Fibroblast of peridontal ligament (primary cell): ENCODE measurements around the gene CIRBP.
"Not testable (repeated sequence)": the region's sequence is repeated elsewhere in the genome, so short reads cannot be mapped to it uniquely, and the experiment has no call there.

Experiments
- DNase-seq: peaks from one replicate; pipeline ENCODE4 v3.0.0-alpha.2; 2010; ENCODE audit errors: extremely low read depth

The CIRBP gene

DNA sequence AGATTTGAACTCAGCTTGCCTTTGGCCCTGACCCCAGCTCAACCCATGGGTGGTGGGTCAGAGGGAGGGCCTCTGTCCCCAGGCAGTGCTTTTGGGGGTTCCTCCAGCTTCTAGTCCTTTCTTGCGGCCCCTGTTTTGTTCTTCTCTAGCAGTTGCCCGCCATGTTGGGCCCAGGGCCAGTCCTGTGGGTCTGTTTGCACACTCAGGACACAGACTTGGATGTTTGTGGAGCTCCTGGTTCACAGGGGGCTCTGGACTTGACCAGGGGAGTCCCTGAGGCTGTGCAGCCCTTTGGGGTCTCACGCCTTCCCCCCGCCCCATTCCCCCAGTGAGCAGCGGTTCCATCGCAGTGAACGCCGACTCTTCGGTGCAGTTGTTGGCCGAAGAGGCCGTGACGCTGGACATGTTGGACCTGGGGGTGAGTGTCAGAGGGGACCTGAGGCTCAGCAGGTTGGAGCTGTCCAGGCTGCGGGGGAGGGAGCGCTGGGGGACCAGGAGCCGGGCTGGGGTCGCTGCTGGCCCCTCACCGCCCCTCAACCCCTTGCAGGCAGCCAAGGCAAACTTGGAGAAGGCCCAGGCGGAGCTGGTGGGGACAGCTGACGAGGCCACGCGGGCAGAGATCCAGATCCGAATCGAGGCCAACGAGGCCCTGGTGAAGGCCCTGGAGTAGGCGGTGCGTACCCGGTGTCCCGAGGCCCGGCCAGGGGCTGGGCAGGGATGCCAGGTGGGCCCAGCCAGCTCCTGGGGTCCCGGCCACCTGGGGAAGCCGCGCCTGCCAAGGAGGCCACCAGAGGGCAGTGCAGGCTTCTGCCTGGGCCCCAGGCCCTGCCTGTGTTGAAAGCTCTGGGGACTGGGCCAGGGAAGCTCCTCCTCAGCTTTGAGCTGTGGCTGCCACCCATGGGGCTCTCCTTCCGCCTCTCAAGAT lies 25.1 kb upstream of the CIRBP start:
- DNase-seq, result peak; percentile 79

DNA sequence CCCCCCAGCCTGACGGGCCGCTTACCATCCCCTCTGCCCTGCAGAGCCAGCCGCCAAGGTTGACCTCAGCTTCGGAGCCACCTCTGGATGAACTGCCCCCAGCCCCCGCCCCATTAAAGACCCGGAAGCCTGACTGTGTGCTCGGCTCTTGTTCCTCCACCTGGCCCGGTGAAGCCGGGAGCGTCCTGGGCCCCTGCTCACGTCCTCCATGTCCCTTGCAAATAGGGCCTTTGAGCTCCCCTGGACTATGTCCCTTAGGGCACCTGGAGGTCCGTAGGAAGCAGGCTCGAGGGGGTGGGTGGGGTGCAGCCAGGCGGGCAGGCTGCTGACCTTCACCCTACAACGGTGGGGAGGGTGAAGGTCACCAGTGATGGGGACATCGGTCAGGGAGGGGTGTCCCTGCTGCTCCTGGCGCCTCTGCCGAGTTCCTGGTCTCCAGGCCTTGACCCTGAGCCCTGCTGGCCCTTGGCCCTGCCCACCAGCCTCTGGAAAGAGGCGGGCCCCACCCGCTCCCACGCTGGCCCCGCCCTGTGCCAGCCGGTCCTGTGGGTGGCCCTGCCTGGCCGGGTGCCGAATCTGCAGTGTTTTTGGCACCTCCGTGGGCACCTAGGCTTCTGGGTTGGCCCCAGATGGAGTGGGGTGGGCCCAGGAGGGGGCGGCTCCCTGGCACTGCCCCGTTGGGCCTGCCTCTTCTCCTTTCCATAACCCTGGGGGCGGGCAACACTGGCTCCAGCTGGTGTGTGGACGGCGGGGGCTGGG lies 24.3 kb upstream of the CIRBP start:
- DNase-seq, result no peak

DNA sequence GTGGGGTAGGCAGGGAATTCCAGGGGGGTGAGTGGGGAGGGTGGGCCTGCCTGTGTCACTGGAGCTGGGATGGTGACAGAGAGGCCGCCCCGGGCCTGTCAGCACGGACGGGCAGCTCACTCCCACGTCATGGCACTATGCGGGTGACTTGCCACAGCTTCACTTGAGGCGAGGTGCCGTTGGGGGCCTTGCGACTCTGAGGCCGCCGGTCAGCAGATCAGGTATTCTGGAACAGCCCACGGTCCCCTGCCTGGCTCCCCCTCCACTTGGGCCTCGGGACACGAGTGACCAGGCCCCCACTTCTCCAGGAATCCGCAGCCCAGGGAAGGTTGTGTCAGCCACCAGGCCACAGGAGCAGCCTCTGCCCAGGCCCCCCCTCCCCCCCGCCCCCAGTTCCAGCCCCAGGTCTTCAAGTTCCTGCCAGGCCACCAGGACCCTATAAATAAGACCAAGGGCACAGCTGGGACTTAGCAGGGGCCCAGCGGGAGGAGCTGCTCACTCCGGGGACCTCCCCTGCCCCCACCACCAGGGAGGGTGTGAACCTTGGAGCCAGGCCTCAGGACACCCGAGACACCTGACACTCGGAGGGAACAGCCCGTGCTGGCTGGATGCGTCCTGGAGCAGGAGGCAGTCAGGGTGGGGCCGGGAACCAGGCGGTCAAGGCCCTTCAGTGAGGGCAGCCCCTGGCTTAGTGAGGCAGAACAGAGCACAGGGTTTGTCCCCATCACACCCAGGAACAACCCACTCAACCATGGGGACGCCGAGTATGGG lies 23.5 kb upstream of the CIRBP start:
- DNase-seq, result no peak

DNA sequence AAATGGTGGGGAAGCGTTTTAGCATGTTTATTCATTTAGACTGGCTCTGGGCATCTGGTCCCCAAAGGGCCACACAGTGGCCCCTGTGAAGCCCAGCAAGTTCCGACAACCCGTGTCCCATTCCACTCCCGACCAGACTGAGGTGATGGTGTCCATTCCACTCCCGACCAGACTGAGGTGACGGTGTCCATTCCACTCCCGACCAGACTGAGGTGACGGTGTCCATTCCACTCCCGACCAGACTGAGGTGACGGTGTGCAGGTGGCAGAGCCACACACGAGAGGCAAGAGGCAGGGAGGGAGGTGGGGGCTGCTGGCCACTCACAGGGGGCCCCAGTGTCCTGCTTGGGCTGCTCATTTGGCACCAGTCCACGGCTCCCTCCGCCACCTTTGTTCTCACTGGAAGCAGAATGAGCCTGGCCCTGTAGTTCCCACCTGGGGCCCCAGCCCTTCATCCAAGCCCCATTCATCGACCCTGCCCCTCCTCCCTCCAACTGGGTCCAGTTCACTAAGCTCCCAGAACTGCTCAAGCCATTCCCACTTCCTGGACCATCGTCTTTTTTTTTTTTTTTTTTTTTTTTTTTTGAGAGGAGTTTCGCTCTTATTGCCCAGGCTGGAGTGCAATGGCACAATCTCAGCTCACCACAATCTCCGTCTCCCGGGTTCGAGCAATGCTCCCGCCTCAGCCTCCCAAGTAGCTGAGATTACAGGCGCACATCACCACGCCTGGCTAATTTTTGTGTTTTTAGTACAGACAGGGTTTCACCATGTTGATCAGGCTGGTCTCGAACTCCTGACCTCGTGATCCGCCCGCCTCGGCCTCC lies 22.7 kb upstream of the CIRBP start:
- DNase-seq, result not testable (repeated sequence)

DNA sequence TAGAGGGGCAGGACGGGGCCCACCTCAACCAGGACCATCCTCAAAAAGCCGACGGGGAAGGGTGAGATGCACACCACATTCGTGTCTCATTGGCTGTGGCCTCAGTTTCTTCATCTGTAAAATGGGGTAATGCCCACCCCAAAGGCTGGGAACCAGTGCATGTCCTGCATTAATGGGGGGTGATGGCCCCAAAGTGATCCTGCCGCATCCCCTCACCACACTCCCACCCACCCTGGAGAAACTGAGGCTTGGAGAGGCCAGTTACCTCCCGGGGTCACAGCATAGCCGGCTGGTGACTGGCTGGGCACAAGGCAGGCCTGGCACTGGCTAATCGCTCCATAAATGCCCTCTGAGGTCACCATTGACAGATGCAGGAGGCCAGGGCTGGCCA lies 21.4 kb upstream of the CIRBP start:
- no peak for DNase-seq

DNA sequence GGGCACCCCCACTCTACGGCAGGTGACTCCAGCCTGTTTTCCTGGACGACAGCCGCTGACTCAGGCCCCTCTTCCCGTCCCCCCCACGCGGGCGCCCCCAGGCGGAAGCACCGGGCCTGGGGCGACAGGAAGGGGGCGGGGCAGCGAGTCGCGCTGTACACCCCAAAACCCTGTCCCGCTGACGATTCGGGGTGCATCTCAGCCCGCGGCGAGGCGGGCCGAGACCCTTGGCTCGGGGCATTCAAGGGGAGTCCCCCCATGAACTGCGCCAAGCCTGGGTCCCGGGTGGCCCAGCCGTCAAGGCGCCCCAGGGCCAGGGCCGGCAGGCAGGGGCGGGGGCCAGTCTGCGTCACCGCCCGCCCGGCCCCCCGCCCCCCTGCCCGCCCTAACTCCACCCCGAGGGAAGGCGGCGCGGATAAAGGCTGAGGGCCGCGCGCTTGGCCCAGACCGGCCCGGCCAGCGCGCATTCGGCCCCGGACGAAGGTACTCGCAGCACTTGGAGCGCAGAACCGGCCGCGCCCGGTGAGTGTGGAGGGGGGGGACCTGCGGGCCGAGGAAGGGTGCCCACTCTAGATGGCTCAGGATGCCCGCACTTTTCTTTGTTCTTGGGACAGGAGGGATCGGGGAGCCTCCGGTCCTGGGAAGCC lies 20.9 kb upstream of the CIRBP start, which contains the start of gene MIDN:
Gene MIDN (plus strand): TSS at position 445 of the 647 bp plus-strand sequence. CDS start 1,714 bp downstream, outside the sequence.
- DNase-seq, result peak; percentile 86

DNA sequence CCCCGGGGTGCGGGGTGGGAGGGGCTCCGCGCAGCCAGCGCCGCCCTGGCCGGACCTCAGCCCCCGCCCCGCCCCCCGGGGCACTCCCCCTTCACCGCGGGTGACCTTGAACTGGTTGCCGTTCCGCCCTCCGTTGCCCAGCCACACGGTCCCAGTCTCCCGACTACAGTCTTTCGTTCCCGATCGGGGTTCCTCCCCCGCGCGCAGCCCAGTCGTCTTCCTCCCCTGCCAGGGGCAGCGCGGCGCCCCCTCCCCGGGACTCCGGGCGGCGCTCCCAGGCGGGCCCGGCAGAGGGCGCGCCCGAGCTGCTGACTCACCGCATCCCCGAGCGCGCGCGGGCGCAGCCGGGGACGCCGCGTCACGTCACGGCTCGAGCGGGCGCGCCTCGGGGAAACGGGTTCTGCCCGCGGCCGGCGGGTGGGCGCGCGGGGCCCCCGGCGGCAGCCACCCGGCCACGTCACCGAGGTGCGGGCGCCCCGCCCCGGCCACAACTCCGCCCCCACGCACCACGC lies 20.3 kb upstream of the CIRBP start:
- DNase-seq, result peak; percentile 67

DNA sequence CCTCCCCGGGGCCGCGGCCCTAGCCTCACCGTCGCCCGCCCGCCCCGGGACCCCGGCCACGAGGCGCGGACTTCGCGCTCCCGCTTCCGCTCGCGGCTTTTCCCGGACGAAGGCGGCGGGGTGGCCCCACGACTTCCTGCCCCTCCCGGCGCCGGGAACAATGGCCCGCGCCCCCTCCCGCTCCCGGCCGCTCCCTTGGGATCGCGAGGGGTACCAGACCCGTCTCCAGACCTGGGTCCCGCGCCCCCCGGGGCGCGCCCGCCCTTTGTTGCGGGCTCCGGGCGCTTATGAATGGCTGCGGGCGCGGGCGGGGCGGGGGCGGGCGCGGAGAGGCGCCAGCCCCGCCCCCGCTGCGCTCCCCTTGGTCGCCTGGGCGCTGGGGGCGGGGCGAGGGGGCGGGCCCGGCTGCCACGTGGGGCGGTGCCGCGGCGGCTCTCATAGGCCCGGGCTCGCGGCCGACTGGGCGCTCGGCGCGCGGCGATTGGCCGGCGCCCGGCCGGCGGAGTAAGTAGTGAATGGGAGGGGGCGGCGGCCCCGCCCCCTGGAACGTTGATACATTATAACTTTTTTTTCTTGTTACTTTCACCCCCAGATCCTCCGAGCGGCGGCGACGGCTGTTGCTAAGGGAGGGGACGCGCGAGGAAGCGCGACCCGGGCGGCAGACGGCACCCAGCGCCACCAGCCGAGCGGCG lies 19.7 kb upstream of the CIRBP start:
- peak; percentile 95 for DNase-seq

DNA sequence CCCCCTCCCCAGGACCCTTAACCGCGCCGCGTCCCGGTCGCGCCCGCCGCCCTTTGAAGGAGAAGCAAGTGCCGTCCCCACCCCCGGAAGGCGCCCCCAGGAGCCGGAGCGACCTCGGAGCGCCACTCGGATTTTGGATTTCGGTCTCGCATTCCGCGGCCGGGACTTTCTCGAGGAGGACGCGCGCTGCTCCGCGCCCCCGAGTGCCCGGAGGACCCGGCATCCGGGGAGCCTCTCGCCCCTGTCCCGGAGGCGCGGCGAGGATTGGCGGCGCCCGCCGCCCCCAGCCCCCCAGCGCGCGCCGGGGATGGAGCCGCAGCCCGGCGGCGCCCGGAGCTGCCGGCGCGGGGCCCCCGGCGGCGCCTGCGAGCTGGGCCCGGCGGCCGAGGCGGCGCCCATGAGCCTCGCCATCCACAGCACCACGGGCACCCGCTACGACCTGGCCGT lies 19.1 kb upstream of the CIRBP start:
- no peak for DNase-seq

DNA sequence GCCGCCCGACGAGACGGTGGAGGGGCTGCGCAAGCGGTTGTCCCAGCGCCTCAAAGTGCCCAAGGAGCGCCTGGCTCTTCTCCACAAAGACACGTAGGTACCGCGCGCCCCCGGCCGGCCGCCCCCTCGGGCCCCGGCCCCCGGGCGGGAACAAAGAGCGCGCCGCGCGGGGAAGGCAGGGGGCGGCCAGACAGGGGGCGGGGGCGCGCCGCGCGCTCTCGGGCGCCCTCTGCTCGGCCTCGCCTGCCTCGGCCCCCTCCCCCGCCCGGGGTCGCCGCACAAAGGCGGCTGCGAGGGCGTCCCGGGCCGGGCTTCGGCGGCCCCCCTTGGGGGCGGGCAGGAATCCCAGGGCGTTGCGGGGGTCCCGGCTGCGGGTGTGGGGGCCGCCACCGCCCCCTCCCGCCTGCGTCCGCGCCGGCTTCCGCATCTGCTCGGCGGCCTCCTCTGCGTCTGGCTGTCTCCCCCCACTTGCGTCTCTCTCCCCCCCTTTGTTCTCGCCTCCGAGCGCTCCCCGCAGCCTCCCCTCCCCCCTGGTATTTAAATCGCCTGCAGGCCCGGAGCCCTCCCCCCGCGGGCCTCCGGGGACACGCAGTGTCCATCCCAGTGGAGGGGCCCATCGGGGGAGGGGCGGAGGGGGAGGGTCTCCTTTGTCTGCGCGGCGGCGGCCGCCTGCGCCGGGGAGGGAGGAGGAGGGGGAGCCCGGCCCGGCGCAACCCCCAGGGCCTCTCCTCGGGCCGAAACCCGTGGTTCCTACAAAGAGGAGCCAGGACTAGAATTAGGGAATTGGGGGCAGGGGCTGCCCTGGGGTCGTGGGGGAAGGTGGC lies 18.5 kb upstream of the CIRBP start:
- DNase-seq, result peak; percentile 50

DNA sequence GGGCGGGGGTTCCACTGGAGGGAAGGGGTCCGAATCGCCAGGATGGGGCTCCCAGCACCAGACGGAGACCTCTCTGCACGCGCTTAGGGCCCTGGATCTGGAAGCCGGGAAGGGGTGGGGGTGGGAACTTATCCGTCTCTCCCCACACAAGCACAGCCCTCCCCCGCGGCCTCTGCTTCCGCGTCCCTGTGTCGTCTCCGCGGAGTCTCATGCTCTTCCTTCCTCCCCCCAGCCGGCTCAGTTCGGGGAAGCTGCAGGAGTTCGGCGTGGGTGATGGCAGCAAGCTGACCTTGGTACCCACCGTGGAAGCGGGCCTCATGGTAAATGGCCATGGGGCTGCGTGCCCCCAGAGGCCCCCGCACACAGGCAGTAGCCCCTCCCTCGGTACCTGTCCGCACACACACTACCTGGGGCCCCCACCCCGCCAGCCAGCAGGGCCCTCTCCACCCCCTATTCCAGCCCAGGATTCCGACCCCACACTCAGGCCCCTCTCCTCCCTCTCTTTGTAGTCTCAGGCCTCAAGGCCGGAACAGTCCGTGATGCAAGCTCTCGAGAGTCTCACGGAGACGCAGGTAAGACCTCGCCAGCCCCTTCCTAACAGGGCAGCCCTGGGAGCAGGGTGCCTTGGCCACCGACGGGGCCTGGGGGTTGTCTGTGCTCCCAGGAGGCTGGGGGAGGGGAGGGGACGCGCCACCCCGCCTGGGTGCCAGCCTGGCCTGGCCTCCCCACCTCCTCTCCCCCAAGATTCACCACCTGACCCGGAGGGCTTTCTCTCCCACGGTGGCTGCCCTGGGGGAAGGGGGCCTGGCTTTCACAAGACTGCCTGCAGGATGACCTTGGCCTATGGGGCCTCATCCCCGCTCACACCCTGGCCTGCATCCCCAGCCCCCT lies 17.6 kb upstream of the CIRBP start:
- peak; percentile 50 for DNase-seq

DNA sequence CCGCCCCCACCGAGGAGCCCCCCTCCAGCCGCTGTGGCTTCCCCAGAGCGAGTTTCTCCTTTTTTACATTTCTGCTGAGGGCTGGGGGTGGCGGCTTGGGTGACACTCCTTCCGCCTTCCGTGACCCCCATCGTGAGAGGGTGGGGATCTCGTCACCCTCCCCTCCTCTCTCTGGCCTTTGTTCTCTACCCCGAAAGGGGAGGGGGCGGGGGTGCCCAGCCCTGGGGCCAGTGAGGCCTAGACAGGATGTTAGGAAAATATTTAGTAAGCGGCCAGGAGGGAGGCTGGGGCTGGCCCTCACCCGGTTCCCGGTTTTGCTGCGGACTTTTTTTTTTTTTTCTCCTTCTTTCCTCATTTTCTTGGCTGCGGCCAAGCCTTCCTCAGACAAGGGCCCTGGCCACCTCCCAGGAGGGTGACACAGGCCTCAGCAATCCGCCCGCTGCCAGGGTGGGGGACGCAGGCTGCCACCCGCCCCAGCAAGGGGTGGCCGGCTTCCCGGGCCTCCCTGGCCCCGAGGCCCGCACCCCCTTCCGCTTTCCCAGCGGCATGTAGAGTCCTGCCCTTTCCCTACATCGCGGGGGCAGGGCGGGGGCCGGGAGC lies 16.8 kb upstream of the CIRBP start:
- peak; percentile 95 for DNase-seq

DNA sequence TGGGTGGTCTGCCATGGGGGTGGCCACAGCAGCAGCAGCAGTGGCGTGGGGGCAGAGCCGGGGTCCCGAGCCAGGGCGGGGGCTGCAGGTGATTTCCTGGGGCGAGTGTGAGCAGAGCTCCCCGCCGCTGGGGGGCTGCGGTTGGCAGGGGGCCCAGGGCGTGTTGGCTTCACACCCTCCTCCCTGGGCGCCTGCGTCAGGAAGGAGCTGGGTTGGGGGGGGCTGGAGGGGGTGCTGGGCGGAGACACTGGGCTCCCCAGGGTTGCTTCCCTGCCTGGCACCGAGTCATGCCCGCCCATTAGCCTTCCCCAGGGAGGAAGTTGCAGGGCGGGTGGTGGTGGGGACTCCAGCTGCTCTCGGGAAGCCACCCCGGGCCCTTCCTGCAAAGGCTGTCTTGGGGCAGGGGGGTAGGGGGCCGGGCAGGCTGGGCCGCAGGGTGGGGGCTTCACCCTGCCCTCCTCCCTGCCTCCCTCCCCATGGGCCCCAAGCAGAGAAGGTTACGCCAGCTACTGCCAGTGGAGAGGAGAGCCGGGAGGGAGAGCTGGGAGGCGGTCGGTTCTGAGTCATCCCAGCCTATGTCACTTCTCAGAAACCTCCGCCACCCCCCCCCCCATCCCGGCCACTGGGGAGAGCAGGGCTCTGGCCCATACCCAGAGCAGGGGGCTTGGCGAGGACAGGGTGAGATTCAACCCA lies 16.2 kb upstream of the CIRBP start:
- DNase-seq, result peak; percentile 95

DNA sequence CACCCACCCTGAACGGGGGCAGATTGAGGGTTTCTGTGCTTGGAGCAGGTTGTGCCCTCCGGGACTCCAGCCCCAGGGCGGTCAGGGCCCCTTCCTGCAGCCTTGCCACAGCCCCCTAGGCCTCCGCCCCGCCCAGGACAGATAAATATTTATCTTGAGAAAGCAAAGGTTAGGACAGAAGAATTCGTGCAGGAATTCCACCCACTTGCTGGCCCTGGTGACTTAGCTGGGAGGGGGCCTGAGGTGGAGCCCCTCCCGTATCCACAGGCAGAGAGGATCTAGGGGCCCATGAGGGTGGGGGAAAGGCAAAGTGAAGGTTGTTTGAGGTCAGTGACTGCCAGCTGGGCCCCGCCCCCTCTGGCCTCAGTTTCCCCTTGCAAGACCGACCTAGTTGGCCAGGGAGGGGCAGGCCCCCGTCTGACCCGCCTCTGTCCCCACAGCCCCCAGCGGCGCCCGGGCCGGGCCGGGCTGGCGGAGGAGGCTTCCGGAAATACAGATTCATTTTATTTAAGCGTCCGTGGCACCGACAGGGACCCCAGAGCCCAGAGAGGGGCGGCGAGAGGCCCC lies 15.5 kb upstream of the CIRBP start:
- DNase-seq, result peak; percentile 83

DNA sequence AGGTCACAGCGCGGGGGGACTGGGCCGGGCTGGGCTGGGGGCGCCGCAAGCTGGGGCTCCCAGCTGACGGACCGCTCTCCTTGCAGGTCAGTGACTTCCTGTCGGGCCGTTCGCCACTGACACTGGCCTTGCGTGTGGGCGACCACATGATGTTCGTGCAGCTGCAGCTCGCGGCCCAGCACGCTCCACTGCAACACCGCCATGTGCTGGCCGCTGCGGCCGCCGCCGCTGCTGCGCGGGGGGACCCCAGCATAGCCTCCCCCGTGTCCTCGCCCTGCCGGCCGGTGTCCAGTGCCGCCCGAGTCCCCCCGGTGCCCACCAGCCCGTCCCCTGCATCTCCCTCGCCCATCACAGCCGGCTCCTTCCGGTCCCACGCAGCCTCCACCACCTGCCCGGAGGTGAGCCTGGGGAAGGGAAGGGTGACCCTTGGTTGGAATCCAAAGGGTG lies 15.0 kb upstream of the CIRBP start:
- no peak for DNase-seq

DNA sequence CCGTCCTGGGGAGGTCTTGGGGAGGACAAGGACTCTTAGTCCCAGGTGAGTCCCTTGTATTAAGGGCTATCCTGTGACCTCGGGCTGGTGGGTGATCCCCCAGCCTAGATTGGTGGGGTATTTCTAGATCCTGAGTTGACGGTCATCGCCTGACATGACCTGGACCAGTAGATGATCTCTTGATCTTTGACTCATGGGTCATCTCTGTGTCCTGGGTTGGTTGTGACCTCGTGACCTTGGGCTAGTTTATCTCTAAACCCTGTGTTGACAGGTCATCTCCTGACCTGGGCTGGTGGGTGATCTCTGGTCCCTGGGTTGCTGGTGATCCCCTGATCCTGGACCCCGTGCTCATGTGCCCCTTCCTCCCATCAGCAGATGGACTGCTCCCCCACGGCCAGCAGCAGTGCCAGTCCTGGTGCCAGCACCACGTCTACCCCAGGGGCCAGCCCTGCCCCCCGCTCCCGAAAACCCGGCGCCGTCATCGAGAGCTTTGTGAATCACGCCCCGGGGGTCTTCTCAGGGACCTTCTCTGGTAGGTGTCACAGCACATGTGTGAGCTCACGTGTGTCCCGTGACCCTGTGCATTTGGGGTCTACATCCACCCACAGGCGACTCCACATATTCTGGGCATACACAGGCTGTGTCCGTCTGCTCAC lies 14.5 kb upstream of the CIRBP start:
- no peak for DNase-seq
